Measurements from ENCODE around the gene MTRF1.

MTRF1 gene

DNA sequence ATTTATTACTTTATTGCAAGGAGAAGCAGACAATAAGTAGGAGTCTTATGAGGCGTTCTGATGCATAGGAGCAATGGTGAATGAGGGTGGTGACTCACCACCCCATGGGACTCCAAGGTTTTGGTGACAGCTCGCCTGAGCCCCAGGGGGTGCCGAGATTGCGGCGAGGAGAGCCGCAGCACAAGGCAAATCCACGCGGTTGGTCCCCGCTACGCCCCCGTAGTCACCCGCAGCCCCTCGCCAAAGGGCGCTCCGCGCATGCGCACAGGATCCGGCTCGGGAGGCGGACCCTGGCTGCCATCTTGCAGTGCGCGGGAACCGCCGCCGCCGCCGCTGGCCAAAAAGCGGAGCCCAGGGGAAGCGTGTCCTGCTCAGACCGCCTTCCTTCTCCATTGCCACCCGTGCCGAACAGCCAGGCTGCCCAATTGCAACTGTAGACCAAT is 47.6 kb upstream of the MTRF1 start, which contains the start of gene NAA16:
Gene NAA16, plus strand, starts transcription at position 305 of the 443 bp plus-strand sequence. CDS start 262 bp downstream, outside the sequence.
- peak within 1 kb of the TSS; percentile 95 for H2BK5ac ChIP-seq (ENCODE audit: low read length)
- peak within 1 kb of the TSS; percentile 98 for H3K18ac ChIP-seq (ENCODE audit: low read length)
- H3K9me3 ChIP-seq (replicated peaks in 1 of 2; ENCODE audit: control insufficient read depth in 2 of 2, insufficient read depth in 1 of 2, low read depth in 1 of 2, low read length in 2 of 2) = no peaks in the 10 kb centered on the region
- peak; percentile 91 for DNase-seq (ENCODE audit: low spot score)
- H2BK12ac ChIP-seq (ENCODE audit: low read length) = peak within 1 kb of the TSS; percentile 41
- H2AFZ ChIP-seq (ENCODE audit: low read length) = peak within 1 kb of the TSS; percentile 91
- H2BK15ac ChIP-seq (ENCODE audit: low read length) = peak within 1 kb of the TSS; percentile 96
- H3K4me1 ChIP-seq (ENCODE audit: control insufficient read depth in 2 of 2, insufficient read depth in 1 of 2, low read depth in 1 of 2, low read length in 2 of 2) = peaks cover 6 to 9% of the 10 kb centered on the region in 2 donors
- H4K91ac ChIP-seq (ENCODE audit: low read depth, low read length, poor library complexity) = no peak within 1 kb of the TSS
- peak within 1 kb of the TSS; percentile 78 for H3K4me2 ChIP-seq (ENCODE audit: insufficient read depth, low read length, poor library complexity, severe bottlenecking)
- H2BK120ac ChIP-seq (ENCODE audit: low read depth, low read length) = peak within 1 kb of the TSS; percentile 72
- H2AK5ac ChIP-seq (ENCODE audit: low read depth, low read length) = peak within 1 kb of the TSS; percentile 88
- peaks cover 0 to 7% of the 10 kb centered on the region in 2 donors for H3K36me3 ChIP-seq (replicated peaks in 1 of 2; ENCODE audit: control insufficient read depth in 2 of 2, insufficient read depth in 2 of 2, low read length in 2 of 2)
- no peak within 1 kb of the TSS for H3K4ac ChIP-seq (ENCODE audit: low read length)
- peak within 1 kb of the TSS; percentile 96 for H3K23ac ChIP-seq (ENCODE audit: low read depth, low read length, poor library complexity)
- H3K79me1 ChIP-seq (ENCODE audit: low read depth, low read length) = no peaks in the 10 kb centered on the region
- peak within 1 kb of the TSS; percentile 99 for H3K9ac ChIP-seq (ENCODE audit: low read depth, low read length, poor library complexity)
- WGBS, 2 donors (ENCODE audit: extremely low coverage in 2 of 2, insufficient read length in 2 of 2, insufficient replicate concordance in 1 of 2) = no CpG with 5 or more reads among the region's 32 CpGs
- peak within 1 kb of the TSS; percentile 97 for H3K27ac ChIP-seq (replicated peaks; ENCODE audit: low read length)
- H3K27me3 ChIP-seq (ENCODE audit: control insufficient read depth in 3 of 3, insufficient read depth in 3 of 3, low read depth in 1 of 3, low read length in 3 of 3) = no peaks in the 10 kb centered on the region
- H3K4me3 ChIP-seq (ENCODE audit: low read length in 2 of 2) = peak within 1 kb of the TSS; percentile 99
- no peak within 1 kb of the TSS for H4K8ac ChIP-seq (ENCODE audit: low read depth, low read length)
- H3K14ac ChIP-seq (ENCODE audit: low read length) = peak within 1 kb of the TSS; percentile 72

DNA sequence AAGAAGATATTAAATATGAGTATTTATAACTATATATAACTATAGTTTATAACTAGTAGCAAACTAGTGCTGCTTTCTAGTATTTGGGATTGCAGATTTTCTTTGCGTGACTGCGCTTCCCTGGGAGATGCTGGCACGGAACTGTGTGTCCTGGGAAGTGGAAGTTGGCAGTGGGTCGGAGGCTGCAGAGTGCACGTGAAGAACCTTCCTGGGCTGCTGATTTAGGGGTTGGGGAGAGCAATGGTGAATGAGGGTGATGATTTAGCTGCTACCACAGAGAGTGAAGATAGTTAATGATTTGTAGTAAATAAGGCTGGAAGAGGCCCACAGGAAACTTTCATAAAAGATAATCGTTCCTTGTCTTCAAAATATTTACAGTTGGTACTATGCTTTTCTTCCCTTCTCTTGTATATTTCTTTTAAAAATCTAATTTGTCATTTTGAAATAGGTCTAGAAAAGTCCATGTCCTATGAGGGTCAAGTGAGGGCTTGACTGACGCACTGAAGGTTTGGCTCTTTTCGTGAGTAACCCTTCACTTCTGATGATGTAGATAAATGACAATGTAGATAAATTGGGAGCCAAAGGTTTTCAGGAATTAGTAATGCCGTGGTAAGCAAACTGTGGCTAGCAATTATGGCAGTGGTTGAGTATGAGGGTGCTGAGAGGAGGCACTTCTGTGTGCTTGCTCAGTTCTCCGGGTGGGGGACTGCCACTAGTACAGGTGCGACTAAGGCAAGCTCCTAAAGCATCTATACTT is 44.7 kb upstream of the MTRF1 start:
- no peak for DNase-seq (ENCODE audit: low spot score)
- no peak overlapping the region for H3K4me2 ChIP-seq (ENCODE audit: insufficient read depth, low read length, poor library complexity, severe bottlenecking)
- peak overlapping the region; percentile 8 for H2AK5ac ChIP-seq (ENCODE audit: low read depth, low read length)
- no CpG with 5 or more reads among the region's 11 CpGs for WGBS, 2 donors (ENCODE audit: extremely low coverage in 2 of 2, insufficient read length in 2 of 2, insufficient replicate concordance in 1 of 2)
- H3K4me1 ChIP-seq (ENCODE audit: control insufficient read depth in 2 of 2, insufficient read depth in 1 of 2, low read depth in 1 of 2, low read length in 2 of 2) = peaks cover 0 to 3% of the 10 kb centered on the region in 2 donors
- no peak overlapping the region for H3K4ac ChIP-seq (ENCODE audit: low read length)
- H2BK12ac ChIP-seq (ENCODE audit: low read length) = no peak overlapping the region
- H3K27ac ChIP-seq (replicated peaks; ENCODE audit: low read length) = no peak overlapping the region
- no peak overlapping the region for H2BK120ac ChIP-seq (ENCODE audit: low read depth, low read length)
- no peaks in the 10 kb centered on the region for H3K79me1 ChIP-seq (ENCODE audit: low read depth, low read length)
- H4K8ac ChIP-seq (ENCODE audit: low read depth, low read length) = no peak overlapping the region
- no peak overlapping the region for H2BK5ac ChIP-seq (ENCODE audit: low read length)
- no peak overlapping the region for H2AFZ ChIP-seq (ENCODE audit: low read length)
- H3K9me3 ChIP-seq (replicated peaks in 1 of 2; ENCODE audit: control insufficient read depth in 2 of 2, insufficient read depth in 1 of 2, low read depth in 1 of 2, low read length in 2 of 2) = no peaks in the 10 kb centered on the region
- no peak overlapping the region for H2BK15ac ChIP-seq (ENCODE audit: low read length)
- H3K36me3 ChIP-seq (replicated peaks in 1 of 2; ENCODE audit: control insufficient read depth in 2 of 2, insufficient read depth in 2 of 2, low read length in 2 of 2) = no peaks in the 10 kb centered on the region
- H4K91ac ChIP-seq (ENCODE audit: low read depth, low read length, poor library complexity) = no peak overlapping the region
- no peak overlapping the region for H3K9ac ChIP-seq (ENCODE audit: low read depth, low read length, poor library complexity)
- no peak overlapping the region for H3K14ac ChIP-seq (ENCODE audit: low read length)
- no peak overlapping the region for H3K23ac ChIP-seq (ENCODE audit: low read depth, low read length, poor library complexity)
- no peaks in the 10 kb centered on the region for H3K27me3 ChIP-seq (ENCODE audit: control insufficient read depth in 3 of 3, insufficient read depth in 3 of 3, low read depth in 1 of 3, low read length in 3 of 3)
- H3K4me3 ChIP-seq (ENCODE audit: low read length in 2 of 2) = no peak overlapping the region
- H3K18ac ChIP-seq (ENCODE audit: low read length) = no peak overlapping the region

DNA sequence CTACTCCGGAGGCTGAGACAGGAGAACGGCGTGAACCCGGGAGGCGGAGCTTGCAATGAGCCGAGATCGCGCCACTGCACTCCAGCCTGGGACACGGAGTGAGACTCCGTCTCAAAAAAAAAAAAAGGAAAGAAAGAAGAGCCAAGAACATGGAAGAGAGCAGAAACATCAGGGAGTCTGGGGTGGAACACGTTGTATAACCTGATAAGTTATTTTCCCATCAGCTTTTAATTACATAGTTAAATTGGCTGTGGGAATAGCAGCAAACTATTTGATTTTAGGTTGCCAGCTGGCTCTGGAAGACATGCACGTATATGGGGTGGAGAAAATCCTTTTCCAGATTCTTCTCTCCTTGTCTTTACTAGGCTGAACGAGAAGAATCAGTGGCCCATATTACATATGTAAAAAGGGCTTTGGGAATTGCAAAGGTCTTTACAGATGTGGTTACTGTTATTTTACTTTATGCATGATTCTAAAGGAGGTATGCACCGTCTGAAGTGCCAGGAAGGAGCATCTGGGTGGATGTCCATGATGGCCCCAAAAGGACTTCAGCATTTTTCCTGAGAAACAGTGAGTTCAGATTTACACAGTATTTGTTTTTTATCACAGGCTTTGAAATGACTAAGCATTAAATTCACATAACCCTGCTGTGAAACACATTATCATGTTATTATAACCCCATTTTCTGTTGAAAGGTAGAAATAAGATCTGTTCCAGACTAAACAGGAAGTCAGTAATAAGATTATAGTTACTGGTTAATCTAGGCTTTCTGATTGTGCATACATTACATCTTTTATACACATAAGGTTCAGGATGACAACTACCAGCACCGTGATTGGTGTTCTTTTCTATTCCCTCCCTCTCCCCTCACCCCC is 43.1 kb upstream of the MTRF1 start:
- H3K4me2 ChIP-seq (ENCODE audit: insufficient read depth, low read length, poor library complexity, severe bottlenecking) = no peak overlapping the region
- H3K4me3 ChIP-seq (ENCODE audit: low read length in 2 of 2) = no peak overlapping the region
- no peak overlapping the region for H4K8ac ChIP-seq (ENCODE audit: low read depth, low read length)
- H2BK15ac ChIP-seq (ENCODE audit: low read length) = no peak overlapping the region
- H2BK5ac ChIP-seq (ENCODE audit: low read length) = no peak overlapping the region
- no peak overlapping the region for H4K91ac ChIP-seq (ENCODE audit: low read depth, low read length, poor library complexity)
- no CpG with 5 or more reads among the region's 15 CpGs for WGBS, 2 donors (ENCODE audit: extremely low coverage in 2 of 2, insufficient read length in 2 of 2, insufficient replicate concordance in 1 of 2)
- no peaks in the 10 kb centered on the region for H3K79me1 ChIP-seq (ENCODE audit: low read depth, low read length)
- H3K27ac ChIP-seq (replicated peaks; ENCODE audit: low read length) = no peak overlapping the region
- H3K27me3 ChIP-seq (ENCODE audit: control insufficient read depth in 3 of 3, insufficient read depth in 3 of 3, low read depth in 1 of 3, low read length in 3 of 3) = no peaks in the 10 kb centered on the region
- H3K4me1 ChIP-seq (ENCODE audit: control insufficient read depth in 2 of 2, insufficient read depth in 1 of 2, low read depth in 1 of 2, low read length in 2 of 2) = no peaks in the 10 kb centered on the region
- H3K36me3 ChIP-seq (replicated peaks in 1 of 2; ENCODE audit: control insufficient read depth in 2 of 2, insufficient read depth in 2 of 2, low read length in 2 of 2) = no peaks in the 10 kb centered on the region
- H3K9me3 ChIP-seq (replicated peaks in 1 of 2; ENCODE audit: control insufficient read depth in 2 of 2, insufficient read depth in 1 of 2, low read depth in 1 of 2, low read length in 2 of 2) = no peaks in the 10 kb centered on the region
- H3K18ac ChIP-seq (ENCODE audit: low read length) = no peak overlapping the region
- DNase-seq (ENCODE audit: low spot score) = no peak
- H2AFZ ChIP-seq (ENCODE audit: low read length) = no peak overlapping the region
- no peak overlapping the region for H2BK120ac ChIP-seq (ENCODE audit: low read depth, low read length)
- no peak overlapping the region for H3K23ac ChIP-seq (ENCODE audit: low read depth, low read length, poor library complexity)
- no peak overlapping the region for H3K14ac ChIP-seq (ENCODE audit: low read length)
- no peak overlapping the region for H2AK5ac ChIP-seq (ENCODE audit: low read depth, low read length)
- no peak overlapping the region for H3K9ac ChIP-seq (ENCODE audit: low read depth, low read length, poor library complexity)
- H2BK12ac ChIP-seq (ENCODE audit: low read length) = no peak overlapping the region
- no peak overlapping the region for H3K4ac ChIP-seq (ENCODE audit: low read length)

DNA sequence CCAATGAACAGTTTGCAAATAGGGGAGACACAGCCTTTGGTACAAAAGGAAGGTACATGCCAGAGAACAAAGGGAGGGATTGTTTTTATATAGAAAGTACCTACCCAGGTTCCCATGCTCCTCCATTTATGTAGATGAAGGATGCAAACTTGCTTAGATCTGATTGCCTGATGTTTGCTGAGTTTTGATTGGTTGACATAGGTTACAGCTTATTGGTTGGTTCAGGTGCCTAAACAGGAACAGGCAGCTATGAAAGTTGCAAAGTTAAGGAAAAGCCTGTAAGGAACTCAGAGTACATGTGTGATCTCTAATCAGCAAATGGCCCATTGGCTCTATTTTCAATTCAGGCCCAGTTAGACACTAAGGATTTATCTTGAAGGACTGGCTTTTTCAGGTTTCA is 41.2 kb upstream of the MTRF1 start:
- Histone ChIP-seq H3K9ac (ENCODE audit: low read depth, low read length, poor library complexity) (no peak overlapping the region), H3K4me2 (ENCODE audit: insufficient read depth, low read length, poor library complexity, severe bottlenecking) (no peak overlapping the region), H3K4me1 (ENCODE audit: control insufficient read depth in 2 of 2, insufficient read depth in 1 of 2, low read depth in 1 of 2, low read length in 2 of 2) (no peaks in the 10 kb centered on the region), H3K4ac (ENCODE audit: low read length) (no peak overlapping the region), H3K4me3 (ENCODE audit: low read length in 2 of 2) (no peak overlapping the region), H3K14ac (ENCODE audit: low read length) (no peak overlapping the region), H2BK12ac (ENCODE audit: low read length) (no peak overlapping the region), H2AFZ (ENCODE audit: low read length) (no peak overlapping the region), H3K27ac (replicated peaks; ENCODE audit: low read length) (no peak overlapping the region), H2BK5ac (ENCODE audit: low read length) (no peak overlapping the region), H2BK120ac (ENCODE audit: low read depth, low read length) (no peak overlapping the region), H3K18ac (ENCODE audit: low read length) (no peak overlapping the region), H2BK15ac (ENCODE audit: low read length) (no peak overlapping the region), H3K27me3 (ENCODE audit: control insufficient read depth in 3 of 3, insufficient read depth in 3 of 3, low read depth in 1 of 3, low read length in 3 of 3) (no peaks in the 10 kb centered on the region), H3K36me3 (replicated peaks in 1 of 2; ENCODE audit: control insufficient read depth in 2 of 2, insufficient read depth in 2 of 2, low read length in 2 of 2) (no peaks in the 10 kb centered on the region), H4K91ac (ENCODE audit: low read depth, low read length, poor library complexity) (no peak overlapping the region), H3K23ac (ENCODE audit: low read depth, low read length, poor library complexity) (no peak overlapping the region), H3K79me1 (ENCODE audit: low read depth, low read length) (no peaks in the 10 kb centered on the region), H2AK5ac (ENCODE audit: low read depth, low read length) (no peak overlapping the region), H4K8ac (ENCODE audit: low read depth, low read length) (no peak overlapping the region), H3K9me3 (replicated peaks in 1 of 2; ENCODE audit: control insufficient read depth in 2 of 2, insufficient read depth in 1 of 2, low read depth in 1 of 2, low read length in 2 of 2) (no peaks in the 10 kb centered on the region)
- no peak for DNase-seq (ENCODE audit: low spot score)
